ENCODE measurements around the gene IGSF22. TPM values are rescaled to one million over a fixed set of nuclear protein-coding genes. Genes with fewer than 3 reads are reported as not detected.

The IGSF22 gene
- total RNA-seq = 0.06 TPM in 1 of 2 replicates, not detected in the other

DNA sequence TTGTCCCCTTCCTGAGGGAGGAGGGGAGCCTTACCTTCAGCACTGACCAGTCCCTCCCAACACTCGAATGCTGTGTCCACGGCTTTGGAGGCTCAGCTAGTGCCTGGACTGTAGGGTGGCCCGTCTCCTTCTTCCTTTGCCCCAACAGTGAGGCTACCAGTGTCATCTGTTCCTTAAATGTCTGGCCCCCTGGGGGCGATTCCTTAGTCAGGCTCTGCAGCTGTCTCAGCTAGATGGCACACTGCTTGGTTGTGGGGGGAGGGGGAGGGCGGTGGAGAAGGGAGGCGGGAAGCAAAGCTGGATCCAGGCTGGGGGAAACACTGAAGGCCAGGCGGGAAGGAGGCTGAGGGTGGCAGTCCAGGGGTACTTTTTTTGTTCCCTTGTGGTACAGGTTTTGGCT lies at the start of gene IGSF22:
Gene IGSF22 (minus strand): TSS at position 149 of the 400 bp plus-strand sequence. CDS start 1,952 bp downstream, outside the sequence.

DNA sequence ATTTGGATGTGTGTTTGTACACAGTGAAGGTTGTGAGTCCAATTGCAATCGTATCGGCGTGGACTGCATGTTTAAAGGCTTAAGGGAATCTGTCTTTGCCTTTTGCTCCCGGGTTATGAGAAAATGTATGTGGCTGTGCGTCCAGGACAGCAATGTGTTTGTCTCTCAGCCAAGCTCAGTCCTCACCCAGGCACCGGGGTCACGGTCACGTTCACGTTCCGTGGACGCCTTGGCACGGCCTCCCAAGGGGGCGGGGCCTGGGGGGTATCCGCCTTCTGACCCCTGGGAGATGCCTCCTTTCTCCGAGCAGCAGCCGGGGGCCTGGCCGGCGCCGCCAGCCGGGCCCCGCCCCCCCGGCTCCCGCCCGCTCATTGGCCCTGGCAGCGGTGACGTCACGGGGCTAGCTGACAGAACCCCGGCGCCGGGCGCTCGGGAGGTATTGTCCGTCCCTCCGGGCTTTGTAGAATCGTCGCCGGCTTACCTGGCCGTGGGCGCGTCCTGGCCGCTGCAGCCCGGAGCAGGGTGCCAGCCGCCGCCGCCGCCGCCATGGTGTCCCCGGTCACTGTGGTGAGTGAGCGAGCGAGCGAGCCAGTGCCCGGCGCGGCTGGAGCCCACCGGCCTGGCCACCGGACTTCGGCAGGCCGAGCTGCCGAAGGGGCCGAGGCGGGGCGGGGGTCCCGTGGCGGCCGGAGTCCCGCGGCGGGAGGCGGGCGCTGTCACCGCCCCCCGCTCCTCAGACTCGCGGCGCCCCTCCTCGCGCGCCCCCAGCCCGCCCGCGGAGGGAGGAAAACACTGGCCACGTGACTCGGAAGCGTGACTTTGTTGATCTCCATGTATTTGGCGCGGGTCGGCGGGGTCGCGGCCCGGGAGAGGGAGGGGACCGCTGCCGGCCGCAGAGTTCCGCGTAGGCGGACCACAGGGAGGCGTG lies 27.4 kb downstream of the IGSF22 start, which contains the start of gene TMEM86A:
Gene TMEM86A (plus strand): TSS at position 439 of the 928 bp plus-strand sequence. CDS start 108 bp downstream, at position 547.

Other genes with a start within 250 kb of the IGSF22 start
- 32.4 and 51.9 TPM in 2 replicates for gene TSG101, start 199.2 kb downstream of the IGSF22 start, total RNA-seq
- gene UEVLD, start 137.5 kb downstream of the IGSF22 start, total RNA-seq = 15.4 and 22.8 TPM in 2 replicates
- under 0.01 and 0.82 TPM in 2 replicates for gene MISFA, start 126.4 kb downstream of the IGSF22 start, total RNA-seq
- gene SPTY2D1, start 91.8 kb downstream of the IGSF22 start, total RNA-seq = 7.4 and 15.0 TPM in 2 replicates
- gene TMEM86A, start 27.4 kb downstream of the IGSF22 start, total RNA-seq = 0.97 and 4.2 TPM in 2 replicates
- not detected in 2 replicates for gene PTPN5, start 65.6 kb upstream of the IGSF22 start, total RNA-seq
- gene MRGPRX1, start 213.2 kb upstream of the IGSF22 start, total RNA-seq = not detected in 2 replicates